ENCODE results near the gene SPATA24.

GRCh38 chr5:139435676-139436075, 31.8 kb upstream of the SPATA24 start:
- TF ChIP-seq POLR2A (IDR thresholded peaks at IDR 0.05; ENCODE audit: low read length) (no peak), GATA1 (IDR thresholded peaks at IDR 0.05; ENCODE audit: low read depth, low read length) (no peak)

Data from erythroblast (primary cell).